B cell (primary cell): ENCODE measurements around the gene BET1.

Experiments used
- EZH2 ChIP-seq: IDR thresholded peaks from 2 replicates; pipeline ENCODE4 v1.6.1; 2012; ENCODE audit warnings: borderline replicate concordance, low read depth, mild to moderate bottlenecking, moderate library complexity, low read length; ENCODE audit not compliant: insufficient read depth, poor library complexity, severe bottlenecking
- TF ChIP-seq, protein P1 (sequence below): fragments of 200-600 bp; IDR thresholded peaks from one replicate; pipeline ENCODE4 v1.8.0; 2022; ENCODE audit warnings: antibody characterized with exemption, mild to moderate bottlenecking

DNA sequence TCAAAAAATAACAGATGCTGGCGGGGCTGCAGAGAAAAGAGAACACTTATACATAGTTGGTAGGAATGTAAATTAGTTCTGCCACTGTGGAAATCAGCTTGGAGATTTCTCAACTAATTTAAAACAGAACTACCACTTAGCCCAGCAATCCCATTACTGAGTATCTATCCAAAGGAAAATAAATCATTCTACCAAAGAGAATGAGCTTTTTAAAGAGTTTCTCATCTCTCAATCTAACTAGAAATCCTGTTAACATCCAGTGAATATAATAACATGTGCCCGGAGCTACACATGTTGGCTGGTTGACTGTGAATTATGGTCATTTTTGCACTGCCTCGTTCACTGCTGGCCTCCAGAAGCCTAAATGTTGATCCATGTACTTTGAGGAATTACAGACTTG, 39.3 kb downstream of the BET1 start:
- TF ChIP-seq, protein P1, sequence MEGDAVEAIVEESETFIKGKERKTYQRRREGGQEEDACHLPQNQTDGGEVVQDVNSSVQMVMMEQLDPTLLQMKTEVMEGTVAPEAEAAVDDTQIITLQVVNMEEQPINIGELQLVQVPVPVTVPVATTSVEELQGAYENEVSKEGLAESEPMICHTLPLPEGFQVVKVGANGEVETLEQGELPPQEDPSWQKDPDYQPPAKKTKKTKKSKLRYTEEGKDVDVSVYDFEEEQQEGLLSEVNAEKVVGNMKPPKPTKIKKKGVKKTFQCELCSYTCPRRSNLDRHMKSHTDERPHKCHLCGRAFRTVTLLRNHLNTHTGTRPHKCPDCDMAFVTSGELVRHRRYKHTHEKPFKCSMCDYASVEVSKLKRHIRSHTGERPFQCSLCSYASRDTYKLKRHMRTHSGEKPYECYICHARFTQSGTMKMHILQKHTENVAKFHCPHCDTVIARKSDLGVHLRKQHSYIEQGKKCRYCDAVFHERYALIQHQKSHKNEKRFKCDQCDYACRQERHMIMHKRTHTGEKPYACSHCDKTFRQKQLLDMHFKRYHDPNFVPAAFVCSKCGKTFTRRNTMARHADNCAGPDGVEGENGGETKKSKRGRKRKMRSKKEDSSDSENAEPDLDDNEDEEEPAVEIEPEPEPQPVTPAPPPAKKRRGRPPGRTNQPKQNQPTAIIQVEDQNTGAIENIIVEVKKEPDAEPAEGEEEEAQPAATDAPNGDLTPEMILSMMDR: no peak
- no peak for TF ChIP-seq EZH2
